Mucosa of descending colon (tissue), 3 donors: ENCODE measurements around the gene DDX47. TPM values are rescaled to one million over a fixed set of nuclear protein-coding genes. Genes with fewer than 3 reads are reported as not detected.
A peak's percentile ranks its signal among the peaks of the same experiment; 100 is the strongest.
"Not testable (repeated sequence)": the region's sequence is repeated elsewhere in the genome, so short reads cannot be mapped to it uniquely, and the experiment has no call there.

ENCODE experiments used
- ATAC-seq: fragments of 200-7000 bp; cut with Tn5 transposase; one replicate; pipeline ENCODE4 v1.9.1; 2020; ENCODE audit warnings: mild to moderate bottlenecking, moderate library complexity
- DNase-seq, 3 donors: peaks; one replicate each; pipeline ENCODE4 v3.0.0-alpha.2; 2020
- H3K36me3 ChIP-seq: fragments of 200-600 bp; one replicate; pipeline ENCODE4 v1.8.0; 2021; ENCODE audit warnings: low read depth, mild to moderate bottlenecking
- H3K4me1 ChIP-seq: fragments of 200-600 bp; one replicate; pipeline ENCODE4 v1.8.0; 2021; ENCODE audit warnings: low read depth, mild to moderate bottlenecking
- H3K4me3 ChIP-seq: fragments of 200-600 bp; one replicate; pipeline ENCODE4 v1.8.0; 2021; ENCODE audit warnings: mild to moderate bottlenecking
- H3K9me3 ChIP-seq: fragments of 200-600 bp; one replicate; pipeline ENCODE4 v1.8.0; 2021; ENCODE audit warnings: mild to moderate bottlenecking
- CTCF ChIP-seq: fragments of 200-600 bp; IDR thresholded peaks from one replicate; pipeline ENCODE4 v1.8.0; 2022; ENCODE audit warnings: antibody characterized with exemption, mild to moderate bottlenecking
- intact Hi-C, 2 donors: fragments of 100-400 bp; cut with DNase I in 1 of 2; cut with micrococcal nuclease in 1 of 2; formaldehyde crosslinking; loops; one replicate each; pipeline versions ENCODE4 v1.11.0 to v1.11.1; 2022; cut with DNase I, micrococcal nuclease
- total RNA-seq, 3 donors: library from RNA; stranded (reverse); fragmentation: NEBNext Ultra II Directional in 2 of 3; extraction: Animal tissue kit (Norgen Biotek cat#: 25700) in 2 of 3; gene quantifications; one replicate each; pipeline versions ENCODE4 v1.2.1 to v1.2.4, GENCODE V29; 2021 to 2023
- donor health status: DM: no; HTN: no; CAD: no; lungs with moderate emphysema.
- donor health status: DM: no; HTN: no; CAD: no.
- donor health status: DM: no; HTN: yes; CAD: no.

The DDX47 gene
- total RNA-seq, 3 donors from 2014 or later: 35.0 to 45.4 (median 40.9) TPM

DNA sequence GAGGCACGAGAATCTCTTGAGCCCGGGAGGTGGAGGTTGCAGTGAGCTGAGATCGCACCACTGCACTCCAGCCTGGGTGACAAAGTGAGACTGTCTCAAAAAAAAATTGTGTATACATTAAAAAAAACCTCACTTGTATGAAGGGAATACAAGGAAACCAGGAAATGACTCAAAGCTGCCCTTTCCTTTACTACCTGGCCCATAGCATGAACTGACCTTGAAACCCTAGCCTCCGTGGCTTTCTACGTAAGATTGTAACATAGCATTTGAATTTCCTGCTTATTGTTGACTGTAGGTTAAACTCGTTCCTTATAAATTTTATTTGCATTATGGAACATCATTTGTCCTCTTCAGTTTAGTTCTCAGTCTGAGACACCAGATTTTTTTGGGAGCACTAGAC, 9.1 kb upstream of the DDX47 start:
- intact Hi-C loops: no loop called here

DNA sequence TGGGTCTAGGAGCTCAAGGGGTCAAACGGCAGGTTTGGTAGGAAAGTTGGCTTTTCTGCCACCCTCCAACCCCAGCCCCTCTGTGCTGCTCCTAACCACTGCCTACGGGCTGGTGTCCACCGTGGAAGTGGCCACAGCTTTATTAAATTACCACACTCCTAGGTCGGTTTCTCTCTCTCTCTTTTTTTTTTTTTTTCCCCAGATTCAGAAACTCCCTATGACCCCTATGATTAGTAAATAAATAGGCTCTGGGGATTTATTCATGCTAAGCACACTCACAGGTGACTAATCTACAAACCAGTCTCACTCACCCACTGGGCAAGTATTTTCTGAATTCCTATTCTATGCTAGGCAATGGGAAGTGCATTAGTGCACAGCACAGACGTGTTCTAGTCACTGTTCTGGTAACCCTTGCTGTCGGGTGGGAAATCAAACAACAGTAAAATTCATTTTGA, 8.7 kb upstream of the DDX47 start:
- Histone ChIP-seq H3K4me1 (peaks cover 25% of the 10 kb centered on the region), H3K9me3 (no peaks in the 10 kb centered on the region), H3K4me3 (no peak overlapping the region), H3K36me3 (peaks cover 5% of the 10 kb centered on the region)
- TF ChIP-seq CTCF: no peak
- intact Hi-C loops: no loop called here
- DNase-seq (no peak), ATAC-seq (no peak)

More for the DNA sequence above, 9.1 kb upstream of the DDX47 start:
- DNase-seq: peak in 1 of 3 donors; percentile 65
- H3K4me3 ChIP-seq: no peak overlapping the region
- TF ChIP-seq CTCF: no peak
- no peaks in the 10 kb centered on the region for H3K9me3 ChIP-seq
- H3K4me1 ChIP-seq: peaks cover 25% of the 10 kb centered on the region
- H3K36me3 ChIP-seq: peaks cover 5% of the 10 kb centered on the region
- peak; percentile 78 for ATAC-seq

DNA sequence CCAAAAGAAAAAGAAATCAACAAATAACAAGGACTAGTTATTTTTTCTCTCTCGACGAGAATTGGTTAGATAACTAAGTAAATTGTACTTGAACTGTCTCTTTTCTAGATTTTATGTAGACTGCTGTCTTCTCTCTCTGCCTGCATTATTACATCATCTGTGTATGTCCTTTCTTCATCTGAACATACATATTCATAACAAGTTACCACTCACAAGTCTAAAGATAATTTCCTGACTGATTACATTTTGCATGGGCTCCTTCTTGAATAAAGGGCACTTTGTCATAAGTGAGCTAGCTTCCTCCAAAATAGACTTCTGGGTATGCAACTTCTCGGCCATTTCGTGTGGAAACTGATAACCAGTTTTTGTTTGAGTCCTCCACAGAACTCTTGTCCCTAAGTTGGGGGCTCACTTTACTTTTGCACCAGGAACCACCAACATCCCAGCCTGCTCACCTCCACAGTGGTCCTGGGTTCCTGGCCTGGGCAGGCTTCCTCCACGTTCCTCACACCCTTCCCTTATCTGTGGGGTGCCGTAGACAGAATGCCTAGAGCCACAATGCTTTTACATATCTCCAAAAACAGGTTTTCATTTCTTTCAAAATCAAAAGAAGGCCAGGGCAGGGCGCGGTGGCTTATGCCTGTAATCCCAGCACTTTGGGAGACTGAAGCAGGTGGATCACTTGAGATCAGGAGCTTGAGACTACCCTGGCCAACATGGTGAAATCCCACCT, 6.2 kb upstream of the DDX47 start:
- Histone ChIP-seq H3K9me3 (no peaks in the 10 kb centered on the region), H3K4me1 (peaks cover 25% of the 10 kb centered on the region), H3K36me3 (peaks cover 5% of the 10 kb centered on the region), H3K4me3 (no peak overlapping the region)
- ATAC-seq (no peak), DNase-seq (no peak)
- no peak for TF ChIP-seq CTCF
- intact Hi-C loops: no loop called here

GRCh38 chr12:12807517-12807903, 5.6 kb upstream of the DDX47 start:
- H3K36me3 ChIP-seq, H3K4me3 ChIP-seq, H3K9me3 ChIP-seq, ATAC-seq, intact Hi-C loops, DNase-seq: not testable (repeated sequence)
- peaks cover 25% of the 10 kb centered on the region for H3K4me1 ChIP-seq

DNA sequence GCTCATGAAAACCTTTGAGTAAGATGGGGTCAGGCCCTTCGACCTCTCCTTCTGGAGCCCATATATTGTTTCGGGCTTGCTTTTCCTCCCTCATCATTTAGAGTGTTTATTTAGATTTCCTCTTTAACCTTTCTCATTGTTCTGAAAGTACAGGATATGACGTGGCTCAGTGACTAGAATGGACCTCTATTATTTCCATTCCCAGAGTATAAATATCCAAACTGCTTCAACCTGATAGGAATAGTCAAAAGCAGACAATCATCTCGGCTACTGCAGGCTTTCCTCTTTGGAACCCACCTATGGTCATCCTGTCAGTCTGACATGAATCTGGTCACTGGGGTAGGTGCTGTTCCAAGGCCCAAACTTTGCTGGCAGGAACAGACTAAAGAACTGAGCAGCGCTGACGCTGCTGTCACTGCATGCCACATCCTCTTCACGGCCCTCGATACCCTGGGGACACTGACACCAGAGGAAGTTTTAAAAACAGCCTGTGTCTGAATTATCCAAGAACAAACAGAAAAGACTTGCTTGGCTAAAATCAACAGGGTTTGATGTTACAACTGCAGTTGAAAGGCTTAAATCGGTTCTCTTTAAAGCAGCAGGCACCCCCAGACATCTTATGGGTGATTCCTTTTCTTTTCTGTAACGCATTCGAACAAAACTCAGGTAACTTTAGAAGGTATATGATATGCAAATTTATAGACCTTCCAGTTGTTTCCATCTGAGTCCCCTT, 5.0 kb upstream of the DDX47 start:
- ATAC-seq (peak; percentile 46), DNase-seq (peak in 2 of 3 donors; percentile 50 to 75)
- Histone ChIP-seq H3K4me1 (peaks cover 22% of the 10 kb centered on the region), H3K36me3 (peaks cover 4% of the 10 kb centered on the region), H3K9me3 (no peaks in the 10 kb centered on the region), H3K4me3 (no peak overlapping the region)
- intact Hi-C loops: no loop called here
- no peak for TF ChIP-seq CTCF

GRCh38 chr12:12810553-12811021, 2.6 kb upstream of the DDX47 start:
- no peaks in the 10 kb centered on the region for H3K36me3 ChIP-seq
- ATAC-seq (no peak), DNase-seq (no peak)
- H3K4me3 ChIP-seq: no peak overlapping the region
- peaks cover 23% of the 10 kb centered on the region for H3K4me1 ChIP-seq
- intact Hi-C loops: no loop called here
- no peaks in the 10 kb centered on the region for H3K9me3 ChIP-seq
- TF ChIP-seq CTCF: no peak
